K562 (cell line): ENCODE data around the gene SLAMF7. TPM values are rescaled to one million over a fixed set of nuclear protein-coding genes. Genes with fewer than 3 reads are reported as not detected.

Experiments
- BRCA1 ChIP-seq, 2 experiments: fragments of 450-650 bp in 1 of 2; sonication (generic) in 1 of 2; formaldehyde crosslinking in 1 of 2; IDR thresholded peaks; 2 replicates each; pipeline versions ENCODE4 v1.5.0 to v1.6.1; 2017 to 2020; ENCODE audit warnings: mild to moderate bottlenecking in 1 of 2, missing genetic modification reagents in 1 of 2
- ELF4 ChIP-seq: fragments of 450-650 bp; formaldehyde crosslinking; IDR thresholded peaks from 2 replicates; pipeline ENCODE4 v1.4.0; 2022; ENCODE audit warnings: missing genetic modification characterization
- FOXA3 ChIP-seq, 2 experiments: fragments of 450-650 bp in 1 of 2; sonication (generic) in 1 of 2; formaldehyde crosslinking; IDR thresholded peaks in 1 of 2; conservative IDR thresholded peaks in 1 of 2; 2 replicates each; pipeline versions ENCODE4 v1.4.0 to v1.8.0; 2020 to 2022; ENCODE audit warnings: mild to moderate bottlenecking in 2 of 2, missing genetic modification reagents in 1 of 2
- GATAD2B ChIP-seq: fragments of 450-650 bp; IDR thresholded peaks from 2 replicates; pipeline ENCODE4 v1.6.1; 2017; ENCODE audit warnings: mild to moderate bottlenecking, borderline replicate concordance
- USF2 ChIP-seq: sonication (generic); formaldehyde crosslinking; IDR thresholded peaks from 2 replicates; pipeline ENCODE4 v1.5.0; 2020; ENCODE audit warnings: missing genetic modification reagents
- ZNF76 ChIP-seq: fragments of 250-450 bp; sonication (Bioruptor Pico); IDR thresholded peaks from 2 replicates; pipeline ENCODE4 v1.4.0; 2020; ENCODE audit warnings: mild to moderate bottlenecking, moderate library complexity, borderline replicate concordance
- polyA plus RNA-seq, 8 experiments: library from polyadenylated mRNA; depleted of rRNA in 4 of 8; stranded (reverse) in 5 of 8; unstranded in 3 of 8; fragments of >200 nt; fragmentation: Nextera tagmentation in 2 of 8; fragmentation: Illumina TruSeq in 1 of 8; extraction: Ambion mirVana in 2 of 8; extraction: Trizol in 1 of 8; gene quantifications; 2 replicates each; pipeline versions ENCODE4 v1.2.1 to v1.2.3, GENCODE V29; 2011 to 2014; ENCODE audit warnings: inconsistent platforms in 1 of 8, missing spikeins in 1 of 8
- total RNA-seq, 7 experiments: library from RNA; depleted of rRNA in 6 of 7; stranded (reverse); fragments of >200 nt in 6 of 7; fragmentation: Illumina TruSeq in 2 of 7; extraction: Trizol in 2 of 7; gene quantifications; 2 replicates each; pipeline versions ENCODE4 v1.2.1 to v1.2.3, GENCODE V29; 2011 to 2021; ENCODE audit warnings: low replicate concordance in 1 of 7
- TF ChIP-seq, protein P1 (sequence below): sonication (generic); formaldehyde crosslinking; IDR thresholded peaks from 2 replicates; pipeline ENCODE4 v1.8.1; 2023; ENCODE audit warnings: mild to moderate bottlenecking, missing genetic modification reagents, moderate library complexity
- TF ChIP-seq, protein P2 (sequence below): fragments of 200-400 bp; formaldehyde crosslinking; IDR thresholded peaks from 2 replicates; pipeline ENCODE4 v1.6.1; 2017; ENCODE audit warnings: mild to moderate bottlenecking, low read depth, low read length, moderate library complexity

SLAMF7 gene
- total and polyA plus RNA-seq, 9 of the 15 experiments (the other 6 are each of a cell fraction or from before 2014, with no cell fraction given) = 0.11 to 1.2 (median 0.22) TPM; not detected in 2

GRCh38 chr1:160711276-160711601 lies 27.8 kb upstream of the SLAMF7 start (continued):
- TF ChIP-seq, protein P1, sequence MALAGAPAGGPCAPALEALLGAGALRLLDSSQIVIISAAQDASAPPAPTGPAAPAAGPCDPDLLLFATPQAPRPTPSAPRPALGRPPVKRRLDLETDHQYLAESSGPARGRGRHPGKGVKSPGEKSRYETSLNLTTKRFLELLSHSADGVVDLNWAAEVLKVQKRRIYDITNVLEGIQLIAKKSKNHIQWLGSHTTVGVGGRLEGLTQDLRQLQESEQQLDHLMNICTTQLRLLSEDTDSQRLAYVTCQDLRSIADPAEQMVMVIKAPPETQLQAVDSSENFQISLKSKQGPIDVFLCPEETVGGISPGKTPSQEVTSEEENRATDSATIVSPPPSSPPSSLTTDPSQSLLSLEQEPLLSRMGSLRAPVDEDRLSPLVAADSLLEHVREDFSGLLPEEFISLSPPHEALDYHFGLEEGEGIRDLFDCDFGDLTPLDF (CRISPR knock-in tag) = no peak
- TF ChIP-seq FOXA3 (CRISPR knock-in tag; conservative IDR thresholded peaks at IDR 0.05 in 1 of 2, IDR thresholded peaks at IDR 0.05 in 1 of 2) = no peak
- TF ChIP-seq USF2 = no peak
- no peak for TF ChIP-seq BRCA1 (IDR thresholded peaks at IDR 0.05)
- TF ChIP-seq BRCA1 (CRISPR knock-in tag; IDR thresholded peaks at IDR 0.05) = no peak
- TF ChIP-seq ELF4 (CRISPR knock-in tag) = no peak
- no peak for TF ChIP-seq GATAD2B
- no peak for TF ChIP-seq ZNF76 (CRISPR knock-in tag)
- TF ChIP-seq, protein P2, sequence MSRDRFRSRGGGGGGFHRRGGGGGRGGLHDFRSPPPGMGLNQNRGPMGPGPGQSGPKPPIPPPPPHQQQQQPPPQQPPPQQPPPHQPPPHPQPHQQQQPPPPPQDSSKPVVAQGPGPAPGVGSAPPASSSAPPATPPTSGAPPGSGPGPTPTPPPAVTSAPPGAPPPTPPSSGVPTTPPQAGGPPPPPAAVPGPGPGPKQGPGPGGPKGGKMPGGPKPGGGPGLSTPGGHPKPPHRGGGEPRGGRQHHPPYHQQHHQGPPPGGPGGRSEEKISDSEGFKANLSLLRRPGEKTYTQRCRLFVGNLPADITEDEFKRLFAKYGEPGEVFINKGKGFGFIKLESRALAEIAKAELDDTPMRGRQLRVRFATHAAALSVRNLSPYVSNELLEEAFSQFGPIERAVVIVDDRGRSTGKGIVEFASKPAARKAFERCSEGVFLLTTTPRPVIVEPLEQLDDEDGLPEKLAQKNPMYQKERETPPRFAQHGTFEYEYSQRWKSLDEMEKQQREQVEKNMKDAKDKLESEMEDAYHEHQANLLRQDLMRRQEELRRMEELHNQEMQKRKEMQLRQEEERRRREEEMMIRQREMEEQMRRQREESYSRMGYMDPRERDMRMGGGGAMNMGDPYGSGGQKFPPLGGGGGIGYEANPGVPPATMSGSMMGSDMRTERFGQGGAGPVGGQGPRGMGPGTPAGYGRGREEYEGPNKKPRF = no peak
- TF ChIP-seq, all 486 proteins: peak for 0
